ENCODE data around the gene WDR44.
"Not testable (repeated sequence)": the region's sequence is repeated elsewhere in the genome, so short reads cannot be mapped to it uniquely, and the experiment has no call there.

Gene WDR44

GRCh38 chrX:118432799-118433198, 86.9 kb downstream of the WDR44 start:
- DNase-seq (ENCODE audit: low spot score) = no peak
- TF ChIP-seq, protein P1, sequence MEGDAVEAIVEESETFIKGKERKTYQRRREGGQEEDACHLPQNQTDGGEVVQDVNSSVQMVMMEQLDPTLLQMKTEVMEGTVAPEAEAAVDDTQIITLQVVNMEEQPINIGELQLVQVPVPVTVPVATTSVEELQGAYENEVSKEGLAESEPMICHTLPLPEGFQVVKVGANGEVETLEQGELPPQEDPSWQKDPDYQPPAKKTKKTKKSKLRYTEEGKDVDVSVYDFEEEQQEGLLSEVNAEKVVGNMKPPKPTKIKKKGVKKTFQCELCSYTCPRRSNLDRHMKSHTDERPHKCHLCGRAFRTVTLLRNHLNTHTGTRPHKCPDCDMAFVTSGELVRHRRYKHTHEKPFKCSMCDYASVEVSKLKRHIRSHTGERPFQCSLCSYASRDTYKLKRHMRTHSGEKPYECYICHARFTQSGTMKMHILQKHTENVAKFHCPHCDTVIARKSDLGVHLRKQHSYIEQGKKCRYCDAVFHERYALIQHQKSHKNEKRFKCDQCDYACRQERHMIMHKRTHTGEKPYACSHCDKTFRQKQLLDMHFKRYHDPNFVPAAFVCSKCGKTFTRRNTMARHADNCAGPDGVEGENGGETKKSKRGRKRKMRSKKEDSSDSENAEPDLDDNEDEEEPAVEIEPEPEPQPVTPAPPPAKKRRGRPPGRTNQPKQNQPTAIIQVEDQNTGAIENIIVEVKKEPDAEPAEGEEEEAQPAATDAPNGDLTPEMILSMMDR (IDR thresholded peaks at IDR 0.05; ENCODE audit: borderline replicate concordance, control extremely low read depth, extremely low read depth, insufficient read depth, missing control alignments) = no peak
- in situ Hi-C loops (cut with MboI; ENCODE audit: low sequenced_read_pairs, unreplicated experiment) = no loop called here

GRCh38 chrX:118437283-118437682, 91.4 kb downstream of the WDR44 start:
- no peak for DNase-seq (ENCODE audit: low spot score)
- in situ Hi-C loops (cut with MboI; ENCODE audit: low sequenced_read_pairs, unreplicated experiment) = no loop called here
- TF ChIP-seq, protein P1 (IDR thresholded peaks at IDR 0.05; ENCODE audit: borderline replicate concordance, control extremely low read depth, extremely low read depth, insufficient read depth, missing control alignments) = no peak

DNA sequence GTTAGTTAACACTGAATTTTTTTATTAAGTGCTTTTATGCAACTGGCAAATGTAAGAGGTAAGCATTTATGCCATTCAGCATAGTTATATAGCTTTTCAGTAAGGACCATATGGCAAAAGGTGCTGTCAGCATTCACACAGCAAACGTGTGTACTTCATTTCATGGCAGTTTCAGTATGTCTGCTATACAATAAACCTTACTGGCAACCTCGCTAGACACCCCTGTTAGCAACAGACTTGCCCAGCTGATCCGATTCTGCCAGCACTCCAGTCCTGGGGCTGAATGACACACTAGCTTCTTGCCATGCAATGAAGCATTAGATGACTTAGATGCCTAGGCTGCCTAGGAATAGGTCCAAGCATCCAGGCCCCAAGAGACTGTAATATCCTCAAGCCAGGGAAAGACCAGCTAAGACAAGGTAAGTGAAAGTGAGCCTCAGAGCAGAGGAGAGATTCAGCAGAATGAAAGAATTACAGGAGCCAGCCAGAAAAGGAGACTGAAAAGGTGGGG, 102.4 kb downstream of the WDR44 start:
- TF ChIP-seq, protein P1 (IDR thresholded peaks at IDR 0.05; ENCODE audit: borderline replicate concordance, control extremely low read depth, extremely low read depth, insufficient read depth, missing control alignments) = no peak
- in situ Hi-C loops (cut with MboI; ENCODE audit: low sequenced_read_pairs, unreplicated experiment) = no loop called here
- no peak for DNase-seq (ENCODE audit: low spot score)

GRCh38 chrX:118455013-118455412, 109.1 kb downstream of the WDR44 start:
- no peak for DNase-seq (ENCODE audit: low spot score)
- in situ Hi-C loops (cut with MboI; ENCODE audit: low sequenced_read_pairs, unreplicated experiment) = no loop called here
- TF ChIP-seq, protein P1 (IDR thresholded peaks at IDR 0.05; ENCODE audit: borderline replicate concordance, control extremely low read depth, extremely low read depth, insufficient read depth, missing control alignments) = no peak

DNA sequence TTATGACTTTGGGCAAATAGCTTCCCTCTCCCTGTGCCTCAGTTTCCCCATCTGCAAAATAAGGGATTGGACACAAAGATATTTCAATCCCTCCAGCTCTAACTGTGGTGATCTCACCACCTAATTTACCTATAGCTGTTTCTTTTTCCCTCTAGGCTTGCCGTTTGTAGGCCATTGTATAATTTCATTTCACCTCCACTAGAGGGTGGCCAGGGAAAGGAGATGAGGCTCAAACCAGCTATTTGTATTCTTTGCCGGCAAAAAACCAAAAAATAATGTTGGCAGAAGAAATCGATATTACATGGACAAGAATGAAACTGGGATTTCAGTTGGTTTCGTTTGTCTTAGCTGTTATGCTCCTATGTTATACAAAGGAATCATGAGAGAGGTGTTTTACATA, 113.6 kb downstream of the WDR44 start:
- peak; percentile 46 for DNase-seq (ENCODE audit: low spot score)
- in situ Hi-C loops (cut with MboI; ENCODE audit: low sequenced_read_pairs, unreplicated experiment) = no loop called here
- TF ChIP-seq, protein P1 (IDR thresholded peaks at IDR 0.05; ENCODE audit: borderline replicate concordance, control extremely low read depth, extremely low read depth, insufficient read depth, missing control alignments) = peak; percentile 28

GRCh38 chrX:118464501-118464900, 118.6 kb downstream of the WDR44 start:
- in situ Hi-C loops (cut with MboI; ENCODE audit: low sequenced_read_pairs, unreplicated experiment) = no loop called here
- DNase-seq (ENCODE audit: low spot score) = no peak
- TF ChIP-seq, protein P1 (IDR thresholded peaks at IDR 0.05; ENCODE audit: borderline replicate concordance, control extremely low read depth, extremely low read depth, insufficient read depth, missing control alignments) = no peak

GRCh38 chrX:118468122-118468521, 122.2 kb downstream of the WDR44 start:
- in situ Hi-C loops (cut with MboI; ENCODE audit: low sequenced_read_pairs, unreplicated experiment) = no loop called here
- DNase-seq (ENCODE audit: low spot score) = no peak
- TF ChIP-seq, protein P1 (IDR thresholded peaks at IDR 0.05; ENCODE audit: borderline replicate concordance, control extremely low read depth, extremely low read depth, insufficient read depth, missing control alignments) = no peak

DNA sequence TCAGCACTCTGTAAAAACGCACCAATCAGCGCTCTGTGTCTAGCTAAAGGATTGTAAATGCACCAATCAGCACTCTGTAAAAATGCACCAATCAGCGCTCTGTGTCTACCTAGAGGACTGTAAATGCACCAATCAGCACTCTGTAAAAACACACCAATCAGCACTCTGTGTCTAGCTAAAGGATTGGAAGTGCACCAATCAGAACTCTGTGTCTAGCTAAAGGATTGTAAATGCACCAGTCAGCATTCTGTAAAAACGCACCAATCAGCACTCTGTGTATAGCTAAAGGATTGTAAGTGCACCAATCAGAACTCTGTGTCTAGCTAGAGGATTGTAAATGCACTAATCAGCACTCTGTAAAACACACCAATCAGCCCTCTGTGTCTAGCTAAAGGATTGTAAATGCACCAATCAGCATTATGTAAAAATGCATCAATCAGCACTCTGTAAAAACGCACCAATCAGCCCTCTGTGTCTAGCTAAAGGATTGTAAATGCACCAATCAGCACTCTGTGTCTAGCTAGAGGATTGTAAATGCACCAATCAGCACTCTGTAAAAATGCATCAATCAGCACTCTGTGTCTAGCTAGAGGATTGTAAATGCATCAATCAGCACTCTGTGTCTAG, 124.9 kb downstream of the WDR44 start:
- DNase-seq (ENCODE audit: low spot score) = not testable (repeated sequence)
- in situ Hi-C loops (cut with MboI; ENCODE audit: low sequenced_read_pairs, unreplicated experiment) = loop anchor here (10.0 kb wide), 1 partner anchor 344 kb away; no protein-coding TSS in a partner anchor
